ENCODE results near the gene WWOX. TPM values are rescaled to one million over a fixed set of nuclear protein-coding genes. Genes with fewer than 3 reads are reported as not detected.

WWOX gene
- polyA plus RNA-seq, 2 of the 4 experiments (the other 2 are of a cell fraction) = 16.0 to 17.2 TPM

GRCh38 chr16:78778101-78779004 is 678.9 kb downstream of the WWOX start:
- CTCF ChIA-PET = interaction anchor here (1.1 to 2.8 kb wide), 2 partner anchors 8 to 10 kb away, joined by 3 to 13 read pairs; no protein-coding TSS in a partner anchor
- DNase-seq (ENCODE audit: low read depth in 1 of 2, low spot score in 1 of 2) = no peak
- TF ChIP-seq PHF8 (IDR thresholded peaks at IDR 0.05; ENCODE audit: borderline replicate concordance, low read depth) (no peak), USF2 (IDR thresholded peaks at IDR 0.05) (no peak), RAD21 (conservative IDR thresholded peaks at IDR 0.05 in 1 of 2, IDR thresholded peaks at IDR 0.05 in 1 of 2) (no peak), KDM1A (IDR thresholded peaks at IDR 0.05; ENCODE audit: low read depth) (no peak), FOSL2 (IDR thresholded peaks at IDR 0.05) (no peak), FOSL2 (CRISPR knock-in tag; IDR thresholded peaks at IDR 0.05) (no peak), EHMT2 (IDR thresholded peaks at IDR 0.05; ENCODE audit: low read depth) (no peak), SREBF2 (IDR thresholded peaks at IDR 0.05) (no peak), JUNB (IDR thresholded peaks at IDR 0.05) (no peak), POLR2AphosphoS2 (conservative IDR thresholded peaks at IDR 0.05; ENCODE audit: low read length) (no peak), EHF (CRISPR knock-in tag; IDR thresholded peaks at IDR 0.05) (no peak), FOSB (CRISPR knock-in tag; IDR thresholded peaks at IDR 0.05) (no peak)

GRCh38 chr16:78780808-78781207 is 681.4 kb downstream of the WWOX start:
- ATAC-seq (no peak), DNase-seq (ENCODE audit: low read depth in 1 of 2, low spot score in 1 of 2) (no peak), FAIRE-seq (no peak)
- TF ChIP-seq HOXB13 (CRISPR knock-in tag; IDR thresholded peaks at IDR 0.05; ENCODE audit: low read depth) (no peak), CHD4 (IDR thresholded peaks at IDR 0.05; ENCODE audit: borderline replicate concordance) (no peak)
- Histone ChIP-seq H3K27ac (no peak overlapping the region), H3K4me1 (no peaks in the 10 kb centered on the region), H3K4me2 (no peak overlapping the region), H3K4me3 (no peak overlapping the region), H3K9me3 (no peaks in the 10 kb centered on the region)
- ChIA-PET POLR2A (no interaction called here), CTCF (interaction anchor here (0.7 to 2.8 kb wide), 2 partner anchors 10 to 339 kb away, joined by 3 to 13 read pairs; no protein-coding TSS in a partner anchor)
- 17% methylated on average over 1 of the region's 2 CpGs for WGBS (ENCODE audit: missing lambda C conversion rate)

More at GRCh38 chr16:78778101-78779004, 678.9 kb downstream of the WWOX start:
- Histone ChIP-seq H3K27ac (no peak overlapping the region), H3K4me1 (no peaks in the 10 kb centered on the region), H3K4me2 (no peak overlapping the region), H3K4me3 (no peak overlapping the region), H3K9me3 (no peaks in the 10 kb centered on the region)
- POLR2A ChIA-PET = no interaction called here
- FAIRE-seq = no peak
- WGBS (ENCODE audit: missing lambda C conversion rate) = 68% methylated on average over 17 of the region's 17 CpGs
- ATAC-seq = no peak

- WGBS (ENCODE audit: missing lambda C conversion rate) = 82% methylated on average over 2 of the region's 2 CpGs
- ChIA-PET POLR2A (no interaction called here), CTCF (no interaction called here)
- no peak for TF ChIP-seq RFX5 (IDR thresholded peaks at IDR 0.05)
- no peak for TF ChIP-seq CTCF (IDR thresholded peaks at IDR 0.05)
- no peak for TF ChIP-seq ATOH8 (CRISPR knock-in tag; IDR thresholded peaks at IDR 0.05; ENCODE audit: low read depth)
- TF ChIP-seq RCOR1 (IDR thresholded peaks at IDR 0.05; ENCODE audit: low read depth, low read length) = no peak
- TF ChIP-seq HDAC2 (IDR thresholded peaks at IDR 0.05) = no peak
- TF ChIP-seq FOSB (CRISPR knock-in tag; IDR thresholded peaks at IDR 0.05) = no peak
- TF ChIP-seq HOXB5 (CRISPR knock-in tag; IDR thresholded peaks at IDR 0.05) = no peak
- no peak overlapping the region for H3K4me2 ChIP-seq
- no peaks in the 10 kb centered on the region for H3K9me3 ChIP-seq
- no peak for DNase-seq (ENCODE audit: low read depth in 1 of 2, low spot score in 1 of 2)
- H3K4me1 ChIP-seq = no peaks in the 10 kb centered on the region
- ATAC-seq = no peak
- no peak overlapping the region for H3K4me3 ChIP-seq
- no peak overlapping the region for H3K27ac ChIP-seq
- no peak for FAIRE-seq
Measured at GRCh38 chr16:78782572-78782971, 683.1 kb downstream of the WWOX start.
